K562 (cell line): ENCODE results near the gene KRTAP6-2. TPM values are rescaled to one million over a fixed set of nuclear protein-coding genes. Genes with fewer than 3 reads are reported as not detected.

Source experiments
- ATAC-seq: fragments of 200-7000 bp; cut with Tn5 transposase; 3 replicates; pipeline ENCODE4 v1.9.1; 2020; ENCODE audit warnings: moderate library complexity
- BruUV-seq: library from RNA; stranded (reverse); fragments of 400-500 nt; replicated peaks from 2 replicates; lab custom pipeline; 2021; lab: Mats Ljungman, UMichigan
- CTCF ChIA-PET: fragments of 300-600 bp; formaldehyde crosslinking; extraction: SDS; loops from one replicate; lab custom pipeline; 2021; ENCODE audit warnings: low intra/inter-chr PET ratio; lab: Yijun Ruan, JAX
- POLR2A ChIA-PET: fragments of 300-600, 350-650 bp; sonication (Branson Sonifier 250); formaldehyde crosslinking; extraction: SDS; loops from one replicate; lab custom pipeline; 2021; ENCODE audit warnings: antibody characterized with exemption, inconsistent platforms; lab: Yijun Ruan, JAX
- DNase-seq, 4 experiments: peaks; one replicate each; pipeline versions ENCODE4 v3.0.0 to v3.0.0-alpha.2; 2011 to 2018; ENCODE audit warnings: low spot score in 3 of 4, mixed read lengths in 3 of 4; ENCODE audit errors: extremely low read depth in 1 of 4
- FAIRE-seq: peaks from 2 replicates; lab custom pipeline; 2011; peaks lifted over from hg19 to GRCh38; lab: Jason Lieb, UNC
- H2AFZ ChIP-seq: 2 replicates; pipeline ENCODE4 v1.6.0; 2011; ENCODE audit warnings: low read depth, low read length, control low read depth, inconsistent platforms
- H3K27ac ChIP-seq: fragments of 200-600 bp; 3 replicates; pipeline ENCODE4 v1.8.0; 2011; ENCODE audit warnings: low read depth, mild to moderate bottlenecking, control low read depth, inconsistent platforms, low read length, moderate library complexity, mixed read lengths; ENCODE audit errors: extremely low read depth
- H3K27me3 ChIP-seq, 2 experiments: fragments of 300-600 bp in 1 of 2; 2 replicates in 1 of 2; 3 replicates in 1 of 2; pipeline versions ENCODE4 v1.6.0 to v1.8.0; 2011; ENCODE audit warnings: inconsistent platforms in 2 of 2, low read length in 2 of 2, mild to moderate bottlenecking in 1 of 2, mixed read lengths in 1 of 2, moderate library complexity in 1 of 2; ENCODE audit not compliant: control insufficient read depth in 2 of 2, insufficient read depth in 2 of 2
- H3K36me3 ChIP-seq: fragments of 300-600 bp; 3 replicates; pipeline ENCODE4 v1.8.0; 2011; ENCODE audit warnings: mild to moderate bottlenecking, low read length, inconsistent platforms; ENCODE audit not compliant: control insufficient read depth, insufficient read depth
- H3K4me1 ChIP-seq, 2 experiments: fragments of 200-600 bp in 1 of 2; replicated peaks in 1 of 2; 2 replicates in 1 of 2; 3 replicates in 1 of 2; pipeline versions ENCODE4 v1.5.1 to v1.8.0; 2011; ENCODE audit warnings: inconsistent platforms in 2 of 2, low read length in 2 of 2, mild to moderate bottlenecking in 1 of 2, mixed read lengths in 1 of 2, moderate library complexity in 1 of 2; ENCODE audit not compliant: control insufficient read depth in 2 of 2, insufficient read depth in 2 of 2
- H3K4me2 ChIP-seq: 2 replicates; pipeline ENCODE4 v1.6.1; 2011; ENCODE audit warnings: low read length, control low read depth, inconsistent platforms, mixed read lengths; ENCODE audit not compliant: insufficient read depth
- H3K4me3 ChIP-seq: fragments of 200-600 bp; sonication (generic), shearing (Covaris generic); 2 replicates; pipeline ENCODE4 v1.5.1; 2016; ENCODE audit warnings: control low read depth, inconsistent platforms
- H3K79me2 ChIP-seq: fragments of 200-600 bp; 3 replicates; pipeline ENCODE4 v1.8.0; 2011; ENCODE audit warnings: low read length, inconsistent platforms; ENCODE audit not compliant: control insufficient read depth, insufficient read depth
- H3K9ac ChIP-seq, 2 experiments: 2 replicates each; pipeline versions ENCODE4 v1.6.0 to v1.6.1; 2011; ENCODE audit warnings: low read depth in 2 of 2, low read length in 2 of 2, control low read depth in 1 of 2, inconsistent platforms in 1 of 2, mild to moderate bottlenecking in 1 of 2, mixed read lengths in 1 of 2; ENCODE audit not compliant: insufficient read depth in 1 of 2
- H3K9me1 ChIP-seq: one replicate; pipeline ENCODE4 v1.6.0; 2011; ENCODE audit warnings: inconsistent platforms, mild to moderate bottlenecking, low read length, moderate library complexity; ENCODE audit not compliant: control insufficient read depth, insufficient read depth
- H3K9me3 ChIP-seq: replicated peaks from 2 replicates; pipeline ENCODE4 v1.5.1; 2011; ENCODE audit warnings: low read depth, low read length, inconsistent platforms; ENCODE audit not compliant: control insufficient read depth, insufficient read depth
- H4K20me1 ChIP-seq: replicated peaks from 2 replicates; pipeline ENCODE4 v1.6.1; 2011; ENCODE audit warnings: low read length, inconsistent platforms, mixed read lengths; ENCODE audit not compliant: control insufficient read depth, insufficient read depth
- DPF2 ChIP-seq: fragments of 450-650 bp; IDR thresholded peaks from 2 replicates; pipeline ENCODE4 v1.6.1; 2016
- HNRNPK ChIP-seq: fragments of 200-400 bp; formaldehyde crosslinking; IDR thresholded peaks from one replicate; pipeline ENCODE4 v1.6.1; 2018; ENCODE audit warnings: mild to moderate bottlenecking, low read depth, low read length; ENCODE audit not compliant: poor library complexity, severe bottlenecking
- KLF1 ChIP-seq: fragments of 450-650 bp; IDR thresholded peaks from 2 replicates; pipeline ENCODE4 v1.6.1; 2016; ENCODE audit warnings: missing genetic modification characterization, missing compliant biosample characterization
- MCM2 ChIP-seq: fragments of 450-650 bp; IDR thresholded peaks from 2 replicates; pipeline ENCODE4 v1.6.1; 2017; ENCODE audit warnings: low read depth, mild to moderate bottlenecking
- PHF8 ChIP-seq: fragments of 200-600 bp; sonication (generic); IDR thresholded peaks from 2 replicates; pipeline ENCODE4 v1.6.1; 2012; ENCODE audit warnings: mixed run types, mild to moderate bottlenecking, inconsistent platforms, low read length, moderate library complexity, borderline replicate concordance
- POLR3A ChIP-seq: IDR thresholded peaks from 2 replicates; pipeline ENCODE4 v1.6.1; 2011; ENCODE audit warnings: borderline replicate concordance, mild to moderate bottlenecking, moderate library complexity; ENCODE audit not compliant: insufficient read length, insufficient read depth; ENCODE audit errors: extremely low read depth
- RBM17 ChIP-seq: fragments of 200-400 bp; formaldehyde crosslinking; IDR thresholded peaks from 2 replicates; pipeline ENCODE4 v1.6.1; 2017; ENCODE audit warnings: low read depth, mild to moderate bottlenecking, low read length, borderline replicate concordance
- RBM34 ChIP-seq: fragments of 200-400 bp; formaldehyde crosslinking; IDR thresholded peaks from 2 replicates; pipeline ENCODE4 v1.6.1; 2018; ENCODE audit warnings: low read length, borderline replicate concordance; ENCODE audit not compliant: insufficient read depth
- SMAD1 ChIP-seq: fragments of 150-350 bp; IDR thresholded peaks from 2 replicates; pipeline ENCODE4 v1.6.1; 2014; ENCODE audit warnings: low read length, low read depth; ENCODE audit not compliant: partially characterized antibody
- SMARCA4 ChIP-seq: fragments of 450-650 bp; IDR thresholded peaks from 2 replicates; pipeline ENCODE4 v1.6.1; 2016
- SMARCE1 ChIP-seq: fragments of 450-650 bp; IDR thresholded peaks from 2 replicates; pipeline ENCODE4 v1.7.1; 2016; ENCODE audit warnings: mild to moderate bottlenecking
- TEAD4 ChIP-seq, 2 experiments: sonication (generic) in 1 of 2; formaldehyde crosslinking in 1 of 2; IDR thresholded peaks; 2 replicates each; pipeline versions ENCODE4 v1.6.1 to v1.8.0; 2012 to 2022; ENCODE audit warnings: borderline replicate concordance in 1 of 2, inconsistent platforms in 1 of 2, low read length in 1 of 2, mild to moderate bottlenecking in 1 of 2, missing genetic modification reagents in 1 of 2
- ZFP36 ChIP-seq: fragments of 150-350 bp; IDR thresholded peaks from 2 replicates; pipeline ENCODE4 v1.6.1; 2018; ENCODE audit warnings: low read length, low read depth; ENCODE audit not compliant: partially characterized antibody
- WGBS: fragments of 100-300 bp; shearing (Covaris generic); methylation state at CpG from one replicate; pipeline ENCODE4 v1.1.6; 2016; ENCODE audit warnings: low coverage, mixed read lengths; ENCODE audit not compliant: insufficient coverage; ENCODE audit errors: missing lambda C conversion rate; 5-methylcytosine and 5-hydroxymethylcytosine counted together
- in situ Hi-C: fragments of 300-500 bp; cut with MboI; formaldehyde crosslinking; loops from 4 replicates; pipeline ENCODE4 v1.15.0; 2018; ENCODE audit warnings: inconsistent platforms, mixed read lengths
- intact Hi-C: fragments of 100-400 bp; cut with micrococcal nuclease; formaldehyde crosslinking; loops from 2 replicates; pipeline ENCODE4 v1.14.2; 2022
- polyA plus RNA-seq, 8 experiments: library from polyadenylated mRNA; depleted of rRNA in 4 of 8; stranded (reverse) in 5 of 8; unstranded in 3 of 8; fragments of >200 nt; fragmentation: Nextera tagmentation in 2 of 8; fragmentation: Illumina TruSeq in 1 of 8; extraction: Ambion mirVana in 2 of 8; extraction: Trizol in 1 of 8; gene quantifications; 2 replicates each; pipeline versions ENCODE4 v1.2.1 to v1.2.3, GENCODE V29; 2011 to 2014; ENCODE audit warnings: inconsistent platforms in 1 of 8, missing spikeins in 1 of 8
- total RNA-seq, 7 experiments: library from RNA; depleted of rRNA in 6 of 7; stranded (reverse); fragments of >200 nt in 6 of 7; fragmentation: Illumina TruSeq in 2 of 7; extraction: Trizol in 2 of 7; gene quantifications; 2 replicates each; pipeline versions ENCODE4 v1.2.1 to v1.2.3, GENCODE V29; 2011 to 2021; ENCODE audit warnings: low replicate concordance in 1 of 7
- TF ChIP-seq, protein P1 (sequence below): fragments of 250-450 bp; sonication (Bioruptor Pico); IDR thresholded peaks from 2 replicates; pipeline ENCODE4 v1.8.0; 2021; ENCODE audit warnings: mild to moderate bottlenecking, moderate library complexity
- TF ChIP-seq, protein P2 (sequence below): sonication (generic); formaldehyde crosslinking; IDR thresholded peaks from 2 replicates; pipeline ENCODE4 v1.8.0; 2022; ENCODE audit warnings: mild to moderate bottlenecking, missing genetic modification reagents, borderline replicate concordance

The KRTAP6-2 gene
- total and polyA plus RNA-seq, 9 of the 15 experiments (the other 6 are each of a cell fraction or from before 2014, with no cell fraction given): not detected

DNA sequence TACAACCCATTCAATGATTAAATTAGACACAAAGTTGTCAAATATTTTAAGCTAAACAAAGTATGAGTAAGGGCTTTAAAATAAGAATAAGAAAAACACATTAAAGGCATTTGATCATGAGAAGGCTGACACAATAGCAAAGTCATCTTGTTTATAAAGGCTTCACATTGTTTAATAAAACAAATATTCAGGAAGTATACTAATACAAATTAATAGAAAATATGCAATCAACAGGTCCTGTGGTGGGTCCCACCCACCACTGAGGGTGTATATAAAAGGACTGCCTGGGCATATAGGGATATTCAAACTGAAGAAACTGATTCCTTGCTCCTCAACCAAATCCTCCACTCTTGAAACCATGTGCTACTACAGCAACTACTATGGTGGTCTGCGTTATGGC is 36.2 kb upstream of the KRTAP6-2 start, which contains the start of gene KRTAP20-2 (continued):
- TF ChIP-seq RBM17 (no peak), KLF1 (tag) (no peak)

DNA sequence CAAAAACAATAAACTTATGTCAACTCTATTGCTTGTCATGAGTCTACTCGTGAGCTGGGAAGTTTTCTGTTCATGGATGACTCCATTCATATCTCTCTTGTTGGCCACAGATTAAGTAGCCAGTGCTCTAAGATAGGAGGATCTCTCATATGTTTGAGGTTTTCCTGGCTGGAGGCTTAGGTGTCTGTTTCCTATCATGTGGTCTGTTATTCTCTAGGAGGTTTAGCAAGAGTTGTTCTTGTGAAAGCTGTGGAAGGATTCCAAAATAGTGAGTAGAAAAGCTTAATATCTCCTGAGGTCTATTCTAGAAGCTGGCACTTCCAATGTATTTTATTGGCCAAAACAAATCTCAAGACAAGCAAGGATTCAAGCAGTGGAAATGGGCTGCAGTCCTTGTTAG is 30.5 kb upstream of the KRTAP6-2 start:
- TF ChIP-seq, protein P1, sequence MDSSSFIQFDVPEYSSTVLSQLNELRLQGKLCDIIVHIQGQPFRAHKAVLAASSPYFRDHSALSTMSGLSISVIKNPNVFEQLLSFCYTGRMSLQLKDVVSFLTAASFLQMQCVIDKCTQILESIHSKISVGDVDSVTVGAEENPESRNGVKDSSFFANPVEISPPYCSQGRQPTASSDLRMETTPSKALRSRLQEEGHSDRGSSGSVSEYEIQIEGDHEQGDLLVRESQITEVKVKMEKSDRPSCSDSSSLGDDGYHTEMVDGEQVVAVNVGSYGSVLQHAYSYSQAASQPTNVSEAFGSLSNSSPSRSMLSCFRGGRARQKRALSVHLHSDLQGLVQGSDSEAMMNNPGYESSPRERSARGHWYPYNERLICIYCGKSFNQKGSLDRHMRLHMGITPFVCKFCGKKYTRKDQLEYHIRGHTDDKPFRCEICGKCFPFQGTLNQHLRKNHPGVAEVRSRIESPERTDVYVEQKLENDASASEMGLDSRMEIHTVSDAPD: no peak
- TF ChIP-seq SMARCE1 (no peak), MCM2 (no peak), PHF8 (no peak), POLR3A (no peak), DPF2 (no peak), RBM34 (no peak), ZFP36 (no peak), HNRNPK (no peak), TEAD4 (IDR thresholded peaks at IDR 0.05; ENCODE audit: low read length) (no peak), TEAD4 (CRISPR knock-in tag; IDR thresholded peaks at IDR 0.05; ENCODE audit: borderline replicate concordance) (no peak), SMARCA4 (no peak), SMAD1 (no peak)
- TF ChIP-seq, protein P2, sequence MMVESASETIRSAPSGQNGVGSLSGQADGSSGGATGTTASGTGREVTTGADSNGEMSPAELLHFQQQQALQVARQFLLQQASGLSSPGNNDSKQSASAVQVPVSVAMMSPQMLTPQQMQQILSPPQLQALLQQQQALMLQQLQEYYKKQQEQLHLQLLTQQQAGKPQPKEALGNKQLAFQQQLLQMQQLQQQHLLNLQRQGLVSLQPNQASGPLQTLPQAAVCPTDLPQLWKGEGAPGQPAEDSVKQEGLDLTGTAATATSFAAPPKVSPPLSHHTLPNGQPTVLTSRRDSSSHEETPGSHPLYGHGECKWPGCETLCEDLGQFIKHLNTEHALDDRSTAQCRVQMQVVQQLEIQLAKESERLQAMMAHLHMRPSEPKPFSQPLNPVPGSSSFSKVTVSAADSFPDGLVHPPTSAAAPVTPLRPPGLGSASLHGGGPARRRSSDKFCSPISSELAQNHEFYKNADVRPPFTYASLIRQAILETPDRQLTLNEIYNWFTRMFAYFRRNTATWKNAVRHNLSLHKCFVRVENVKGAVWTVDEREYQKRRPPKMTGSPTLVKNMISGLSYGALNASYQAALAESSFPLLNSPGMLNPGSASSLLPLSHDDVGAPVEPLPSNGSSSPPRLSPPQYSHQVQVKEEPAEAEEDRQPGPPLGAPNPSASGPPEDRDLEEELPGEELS (CRISPR knock-in tag): no peak
- FAIRE-seq: no peak
- Histone ChIP-seq H3K79me2 (no peaks in the 10 kb centered on the region), H4K20me1 (no peaks in the 10 kb centered on the region), H3K9me3 (no peaks in the 10 kb centered on the region), H3K4me1 (no peaks in the 10 kb centered on the region), H3K27me3 (no peaks in the 10 kb centered on the region), H3K9ac (no peak overlapping the region), H3K27ac (no peak overlapping the region), H3K36me3 (no peaks in the 10 kb centered on the region), H3K9me1 (no peaks in the 10 kb centered on the region), H3K4me2 (no peak overlapping the region), H2AFZ (no peak overlapping the region), H3K4me3 (no peak overlapping the region)
- in situ Hi-C loops (no loop called here), intact Hi-C loops (no loop called here)
- 0% methylated on average over 1 of the region's 1 CpG for WGBS
- ATAC-seq: no peak
- no peak for DNase-seq
- no TSS peak for BruUV-seq
- ChIA-PET POLR2A (no interaction called here), CTCF (no interaction called here)
